Ascending aorta (tissue), 2 donors: ENCODE results near the gene PSAPL1. TPM values are rescaled to one million over a fixed set of nuclear protein-coding genes. Genes with fewer than 3 reads are reported as not detected.

ENCODE experiments used
- DNase-seq, 2 donors: peaks; one replicate each; pipeline ENCODE4 v3.0.0-alpha.2; 2019; ENCODE audit warnings: low spot score in 2 of 2
- H3K27ac ChIP-seq, 2 donors: fragments of 200-600 bp; sonication (generic); one replicate each; pipeline ENCODE4 v1.5.1; 2016 to 2017; ENCODE audit warnings: mild to moderate bottlenecking in 1 of 2
- H3K27me3 ChIP-seq: fragments of 200-600 bp; sonication (generic); one replicate; pipeline ENCODE4 v1.5.1; 2017
- H3K36me3 ChIP-seq, 2 donors: fragments of 200-600 bp; sonication (generic); one replicate each; pipeline ENCODE4 v1.5.1; 2016
- H3K4me1 ChIP-seq, 2 donors: fragments of 200-600 bp; sonication (generic); one replicate each; pipeline ENCODE4 v1.5.1; 2016 to 2017; ENCODE audit warnings: mild to moderate bottlenecking in 1 of 2
- H3K4me3 ChIP-seq, 2 donors: fragments of 200-600 bp; sonication (generic); one replicate each; pipeline ENCODE4 v1.5.1; 2016 to 2017; ENCODE audit warnings: mild to moderate bottlenecking in 1 of 2
- H3K9me3 ChIP-seq, 2 donors: fragments of 200-600 bp; sonication (generic); one replicate each; pipeline ENCODE4 v1.5.1; 2016
- CTCF ChIP-seq, 3 experiments: fragments of 200-600 bp in 2 of 3; fragments of 450-650 bp in 1 of 3; sonication (generic) in 2 of 3; IDR thresholded peaks; one replicate each; pipeline ENCODE4 v1.5.1; 2016 to 2019; ENCODE audit warnings: antibody characterized with exemption in 3 of 3, mild to moderate bottlenecking in 1 of 3, moderate library complexity in 1 of 3
- intact Hi-C: fragments of 100-400 bp; cut with DNase I; formaldehyde crosslinking; loops from one replicate; pipeline ENCODE4 v1.15.1; 2023
- total RNA-seq: library from RNA; depleted of rRNA; stranded (reverse); fragments of >200 nt; gene quantifications from one replicate; pipeline ENCODE4 v1.1.0, GENCODE V29; 2016

PSAPL1 gene
- total RNA-seq, 1 donor from 2014 or later: not detected

DNA sequence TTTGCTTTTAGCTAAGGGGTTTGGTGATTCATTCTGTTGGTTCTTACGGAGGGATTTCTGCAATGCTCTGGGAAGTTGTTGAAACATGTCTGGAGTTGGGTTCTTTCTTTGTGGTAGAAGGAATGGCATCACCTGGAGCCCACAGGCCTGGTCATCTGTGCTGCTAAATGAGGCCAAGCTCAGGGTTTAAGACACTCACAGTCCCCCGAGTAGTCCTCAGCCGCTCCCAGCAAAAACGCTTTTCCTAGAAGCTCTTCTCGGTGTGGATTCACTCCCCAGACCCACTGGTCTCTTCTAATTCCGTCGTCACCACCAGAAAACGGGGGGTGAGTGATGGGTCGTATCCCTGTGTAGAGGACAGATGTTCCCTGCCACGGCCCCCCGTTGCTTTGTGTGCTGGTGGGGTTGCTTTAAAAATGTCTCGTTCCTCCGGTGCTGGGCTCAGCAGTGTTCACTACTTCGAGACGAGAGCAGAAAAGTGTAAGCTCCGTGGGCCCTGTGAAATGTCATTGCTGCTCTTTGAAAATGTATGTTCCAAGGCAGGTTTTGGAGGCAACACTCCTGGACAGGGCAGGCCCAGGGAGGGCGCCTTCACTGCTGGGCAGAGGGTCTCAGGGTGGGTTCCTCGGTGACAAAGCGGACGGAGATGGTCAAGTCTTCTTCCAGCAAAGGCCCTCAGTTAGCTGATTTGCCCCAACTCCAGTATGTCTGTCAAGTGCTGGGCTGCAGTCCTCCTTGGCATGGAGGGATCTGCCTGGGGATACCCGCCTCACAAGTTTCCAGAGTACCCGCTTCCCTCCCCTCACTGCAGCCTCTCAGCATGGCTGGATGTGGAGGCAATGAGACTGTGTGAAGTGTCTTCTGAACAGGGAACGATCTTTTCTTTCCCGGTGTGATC lies 37.3 kb downstream of the PSAPL1 start:
- DNase-seq: peak in 1 of 2 donors; percentile 44
- TF ChIP-seq CTCF (IDR thresholded peaks at IDR 0.05): no peak
- intact Hi-C loops: no loop called here
- H3K4me1 ChIP-seq: no peaks in the 10 kb centered on the region
- H3K27me3 ChIP-seq: no peaks in the 10 kb centered on the region
- no peaks in the 10 kb centered on the region for H3K36me3 ChIP-seq
- no peak overlapping the region for H3K4me3 ChIP-seq
- H3K9me3 ChIP-seq: no peaks in the 10 kb centered on the region
- no peak overlapping the region for H3K27ac ChIP-seq

- intact Hi-C loops: no loop called here
- no peak overlapping the region for H3K4me3 ChIP-seq
- no peaks in the 10 kb centered on the region for H3K9me3 ChIP-seq
- DNase-seq: peak in 1 of 2 donors; percentile 34
- H3K4me1 ChIP-seq: no peaks in the 10 kb centered on the region
- H3K27ac ChIP-seq: no peak overlapping the region
- no peaks in the 10 kb centered on the region for H3K36me3 ChIP-seq
- no peak for TF ChIP-seq CTCF (IDR thresholded peaks at IDR 0.05)
- no peaks in the 10 kb centered on the region for H3K27me3 ChIP-seq
These were observed 38.4 kb downstream of the PSAPL1 start for GRCh38 chr4:7396186-7396910.

GRCh38 chr4:7395645-7396044 lies 39.1 kb downstream of the PSAPL1 start:
- intact Hi-C loops: no loop called here
- Histone ChIP-seq H3K27me3 (no peaks in the 10 kb centered on the region), H3K27ac (no peak overlapping the region), H3K9me3 (no peaks in the 10 kb centered on the region), H3K4me3 (no peak overlapping the region), H3K4me1 (no peaks in the 10 kb centered on the region), H3K36me3 (no peaks in the 10 kb centered on the region)
- TF ChIP-seq CTCF (IDR thresholded peaks at IDR 0.05): no peak
- DNase-seq: peak in 1 of 2 donors; percentile 19

- H3K9me3 ChIP-seq: no peaks in the 10 kb centered on the region
- H3K36me3 ChIP-seq: no peaks in the 10 kb centered on the region
- no peak for TF ChIP-seq CTCF (IDR thresholded peaks at IDR 0.05)
- no peak overlapping the region for H3K27ac ChIP-seq
- DNase-seq: peak in 1 of 2 donors; percentile 37
- no peaks in the 10 kb centered on the region for H3K4me1 ChIP-seq
- H3K27me3 ChIP-seq: no peaks in the 10 kb centered on the region
- H3K4me3 ChIP-seq: no peak overlapping the region
- intact Hi-C loops: no loop called here
These were observed 39.9 kb downstream of the PSAPL1 start for GRCh38 chr4:7394681-7395451.
